ENCODE measurements around the gene ATP5F1E.
"Not testable (repeated sequence)": the region's sequence is repeated elsewhere in the genome, so short reads cannot be mapped to it uniquely, and the experiment has no call there.

ATP5F1E gene

GRCh38 chr20:59019217-59019616 lies 12.9 kb downstream of the ATP5F1E start, which contains the start of gene TUBB1:
Gene TUBB1 (plus strand): TSS chr20:59019429. CDS start chr20:59019523, 94 bp downstream.
- no peak for DNase-seq (ENCODE audit: low read depth)

DNA sequence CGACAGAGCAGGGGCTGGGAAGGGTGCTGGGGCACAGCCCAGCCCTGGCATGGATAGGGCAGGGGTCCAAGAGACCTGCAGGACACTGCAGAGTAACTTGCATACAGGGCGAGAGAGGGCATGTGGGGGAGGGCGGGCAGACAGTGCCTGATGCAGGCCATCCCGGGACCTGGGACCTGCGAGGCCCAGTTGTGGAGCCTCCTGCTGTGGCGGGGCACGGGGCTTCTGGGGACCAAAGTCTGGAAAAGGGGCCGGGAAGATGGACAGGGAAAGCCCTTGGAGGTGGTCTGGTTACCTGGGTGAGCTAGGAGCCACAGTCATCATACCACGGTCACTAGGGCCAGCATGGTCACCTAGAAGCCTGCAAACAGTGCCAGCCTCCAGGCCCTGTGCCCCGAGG lies 13.3 kb downstream of the ATP5F1E start:
- DNase-seq (ENCODE audit: low read depth), result no peak

GRCh38 chr20:59017493-59018231 lies 14.5 kb downstream of the ATP5F1E start:
- no peak for DNase-seq (ENCODE audit: low read depth)

GRCh38 chr20:59016795-59017492 lies 15.2 kb downstream of the ATP5F1E start:
- DNase-seq (ENCODE audit: low read depth), result no peak

DNA sequence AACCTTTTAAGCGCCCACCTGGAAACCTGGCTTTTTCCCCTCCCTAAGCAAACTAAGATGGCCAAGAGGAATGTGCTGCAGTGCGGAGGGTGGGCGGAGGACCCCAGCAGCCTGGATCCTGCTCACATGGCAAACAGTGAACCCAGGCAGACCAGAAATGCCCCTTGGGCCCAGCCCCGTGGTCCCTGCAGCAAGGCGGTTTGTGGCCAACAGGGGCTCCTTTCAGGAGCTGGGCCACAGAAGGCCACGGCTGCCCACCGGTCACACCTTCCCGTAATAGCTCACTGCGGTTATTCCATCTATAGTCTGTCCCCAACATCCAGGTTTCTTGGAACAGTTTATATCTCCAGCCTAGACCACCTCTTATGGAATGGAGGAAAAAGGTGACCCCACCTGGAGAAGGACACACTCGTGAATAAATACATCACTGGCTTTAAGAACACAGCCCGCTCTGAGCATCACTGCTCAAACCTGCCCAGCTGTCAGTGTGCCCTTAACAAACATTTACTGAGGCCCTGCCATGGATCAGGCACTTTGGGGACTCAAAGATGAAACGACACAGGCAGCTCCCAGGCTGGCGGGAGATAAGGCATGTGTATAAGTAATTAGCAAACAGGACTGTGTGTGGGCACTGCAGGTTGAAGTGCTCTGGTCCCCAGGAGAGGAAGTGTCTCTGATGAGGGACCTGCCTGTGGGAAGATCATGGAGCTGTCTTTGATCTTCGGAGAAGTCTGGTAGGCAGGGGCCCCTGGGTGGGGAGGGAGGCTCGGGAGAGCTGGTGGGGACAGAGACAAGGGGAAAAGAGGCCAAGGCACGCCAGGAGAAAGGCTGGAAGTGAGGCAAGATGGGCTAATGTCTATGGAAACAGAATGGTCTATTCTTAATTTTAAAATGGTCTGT lies 16.1 kb downstream of the ATP5F1E start:
- no peak for DNase-seq (ENCODE audit: low read depth)

DNA sequence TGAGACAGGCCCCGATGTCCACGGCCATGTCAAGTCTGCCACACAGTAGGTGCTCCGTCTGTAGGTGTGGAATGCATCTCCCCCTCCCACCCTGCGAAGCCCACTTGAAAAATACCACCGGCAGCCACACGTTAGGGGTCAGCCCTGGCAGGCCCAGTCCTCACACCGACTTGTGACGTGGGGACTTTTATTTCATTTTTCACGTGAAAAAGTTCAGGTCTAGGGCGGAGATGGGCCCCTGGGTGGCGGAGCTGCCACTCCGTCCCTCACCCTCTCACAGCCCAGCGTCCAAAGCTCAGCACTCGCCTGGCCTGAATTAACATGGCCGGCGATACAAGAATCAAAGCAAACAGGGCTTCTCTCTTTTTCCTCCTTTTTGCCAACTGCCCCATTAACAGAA lies 16.7 kb downstream of the ATP5F1E start:
- DNase-seq (ENCODE audit: low read depth), result no peak

DNA sequence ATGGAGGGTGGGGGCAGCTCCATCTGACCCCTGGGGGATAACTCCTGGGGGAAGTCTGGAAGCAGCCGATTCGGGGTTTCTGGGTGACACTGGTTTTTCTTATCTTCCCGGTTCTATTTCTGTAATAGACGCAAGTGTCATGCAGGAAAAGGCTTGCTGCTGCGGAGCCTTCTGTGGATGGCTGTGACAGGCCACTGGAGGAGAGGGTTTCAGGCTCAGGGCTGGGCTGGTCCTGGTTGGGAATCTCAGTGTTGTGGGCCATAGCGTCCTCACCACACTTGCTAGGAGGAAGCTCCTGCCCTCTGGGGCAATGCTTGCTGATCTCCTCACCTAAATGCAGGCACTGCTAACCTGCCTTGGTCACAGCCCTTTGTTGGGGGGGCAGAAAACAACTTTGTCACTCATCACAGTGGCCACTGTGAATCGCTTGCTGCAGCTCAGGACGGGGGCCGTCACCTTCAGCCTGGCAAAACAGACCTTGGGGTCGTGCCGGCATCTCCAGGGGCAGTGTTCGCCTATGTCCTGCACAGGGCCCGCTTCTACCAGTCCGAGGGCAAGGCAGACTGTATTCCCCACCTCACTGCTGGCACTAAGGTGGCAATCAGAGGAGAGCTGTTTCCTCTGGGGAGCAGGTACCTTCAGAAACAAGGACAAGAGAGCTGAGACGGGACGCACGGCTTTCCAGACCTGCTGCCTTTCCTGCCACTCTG lies 17.3 kb downstream of the ATP5F1E start:
- DNase-seq (ENCODE audit: low read depth), result no peak

- no peak for DNase-seq (ENCODE audit: low read depth)
Measured at GRCh38 chr20:59013959-59014608, 18.1 kb downstream of the ATP5F1E start.

DNA sequence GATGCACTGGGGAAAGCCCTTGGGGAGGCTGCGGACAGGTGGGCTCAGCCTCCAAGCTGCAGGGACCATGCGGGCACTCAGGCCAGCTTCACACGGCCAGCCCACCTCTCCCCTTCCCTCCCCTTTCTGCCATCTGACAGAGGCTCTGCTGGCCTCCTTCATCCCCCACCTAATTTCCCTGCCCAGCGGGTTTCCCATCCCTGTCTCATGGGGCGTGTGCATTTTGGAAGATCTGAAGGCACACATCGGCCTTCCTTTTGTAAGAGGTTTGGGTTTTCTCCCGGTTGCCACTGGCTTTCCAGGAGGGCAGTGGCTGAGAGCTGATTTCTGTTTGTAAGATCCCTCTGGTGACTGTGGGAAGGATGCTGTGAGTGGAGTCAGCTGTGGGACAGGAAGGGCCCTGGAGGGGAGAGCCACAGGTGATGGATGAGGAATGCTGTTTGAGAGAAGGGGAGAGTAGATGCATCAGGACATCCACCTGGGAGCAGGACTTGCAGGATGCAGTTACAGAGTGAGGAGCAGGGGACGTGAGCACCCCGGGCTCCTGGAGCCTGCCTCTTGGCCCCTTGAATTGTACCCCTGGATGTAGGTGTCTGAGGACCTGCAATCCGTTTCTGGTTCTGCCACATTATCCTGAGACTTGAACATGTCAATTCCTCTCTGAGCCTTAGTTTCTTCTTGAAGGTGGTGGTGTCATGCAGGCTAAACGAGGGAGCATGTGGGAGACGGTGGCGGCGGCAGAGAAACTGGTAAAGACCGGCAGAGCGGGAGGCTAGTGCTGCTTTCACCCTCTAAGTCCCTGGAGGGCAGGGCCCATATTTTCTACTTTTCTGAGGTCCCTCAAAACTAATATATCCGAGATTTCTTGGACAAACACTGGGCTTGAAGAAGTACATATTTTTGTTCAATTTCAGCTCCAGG lies 18.8 kb downstream of the ATP5F1E start:
- DNase-seq (ENCODE audit: low read depth), result no peak

GRCh38 chr20:59011874-59012157 lies 20.3 kb downstream of the ATP5F1E start:
- DNase-seq (ENCODE audit: low read depth), result not testable (repeated sequence)

DNA sequence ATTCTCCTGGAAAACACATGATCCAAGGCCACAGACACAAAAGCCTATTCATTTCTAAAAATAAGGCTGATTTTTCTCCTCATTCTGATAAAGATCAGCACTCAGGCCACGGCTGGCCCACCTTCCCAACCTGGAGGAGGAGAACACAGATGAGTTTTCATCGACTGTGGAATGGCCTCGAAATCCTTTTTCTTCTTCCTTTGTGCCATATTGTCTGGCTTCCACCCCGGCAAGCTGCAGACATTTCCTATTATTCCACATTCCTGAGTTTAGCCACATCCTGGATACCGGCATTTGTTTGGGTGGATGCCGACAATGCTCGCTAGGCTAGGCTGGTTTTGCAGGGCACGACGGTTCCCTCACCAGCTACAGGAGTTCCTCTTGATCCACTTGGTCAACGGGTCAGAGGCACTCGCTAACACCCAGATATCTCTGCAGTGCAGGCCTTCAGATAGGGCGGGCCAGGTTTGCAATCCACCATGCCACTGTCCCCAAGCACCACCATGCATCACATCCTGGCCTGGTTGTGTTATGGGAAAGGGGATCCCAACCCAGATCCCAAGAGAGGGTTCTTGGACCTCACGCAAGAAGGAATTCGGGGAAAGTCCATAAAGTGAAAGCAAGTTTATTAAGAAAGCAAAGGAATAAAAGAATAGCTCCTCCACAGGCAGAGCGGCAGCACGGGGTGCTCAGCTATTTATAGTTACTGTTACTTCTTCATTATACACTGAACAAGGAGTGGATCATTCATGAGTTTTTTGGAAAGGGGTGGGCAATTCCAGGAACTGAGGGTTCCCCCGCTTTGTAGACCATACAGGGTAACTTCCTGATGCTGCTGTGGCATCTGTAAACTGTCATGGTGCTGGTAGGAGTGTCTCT lies 20.9 kb downstream of the ATP5F1E start:
- peak; percentile 86 for DNase-seq (ENCODE audit: low read depth)

DNA sequence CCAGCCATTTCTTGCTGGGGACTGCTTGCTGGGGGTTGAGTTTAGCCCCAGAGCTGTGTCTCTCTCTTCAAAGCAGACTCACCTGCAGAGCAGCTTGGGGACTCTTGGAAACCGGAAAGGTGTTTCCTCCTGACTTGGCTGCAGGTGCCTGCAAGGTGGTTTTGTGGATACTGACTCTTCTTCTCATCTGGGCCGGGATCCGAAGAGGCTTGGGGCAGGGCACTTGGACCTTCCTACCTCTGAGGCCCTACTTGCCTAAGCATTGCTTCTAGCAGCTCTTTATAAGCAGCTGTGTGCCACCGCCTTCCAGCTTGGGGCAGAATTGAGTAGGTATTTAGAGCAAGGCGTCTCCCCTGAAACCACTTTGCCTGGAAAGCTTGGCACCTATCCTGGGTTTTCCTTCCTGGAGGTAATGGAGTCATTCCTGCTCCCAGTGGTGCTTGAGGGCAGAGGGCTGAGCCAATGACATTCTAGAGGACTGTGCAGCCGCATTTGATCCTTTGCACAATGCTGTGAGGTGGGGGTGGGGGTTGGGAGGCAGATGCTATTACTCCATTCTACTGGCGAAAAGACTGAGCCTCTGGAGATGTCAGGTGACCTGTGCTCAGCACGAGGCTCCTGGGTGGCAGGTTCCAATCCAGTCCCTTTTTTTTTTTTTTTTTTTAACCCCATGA lies 21.7 kb downstream of the ATP5F1E start:
- no peak for DNase-seq (ENCODE audit: low read depth)

- no peak for DNase-seq (ENCODE audit: low read depth)
Measured at GRCh38 chr20:59008715-59009336, 23.3 kb downstream of the ATP5F1E start.

- DNase-seq (ENCODE audit: low read depth), result no peak
Measured at GRCh38 chr20:59007665-59008511, 24.2 kb downstream of the ATP5F1E start.

- no peak for DNase-seq (ENCODE audit: low read depth)
Measured at GRCh38 chr20:59006864-59007664, 25.1 kb downstream of the ATP5F1E start, which contains the start of gene CTSZ. Gene CTSZ (minus strand): TSS chr20:59007254. CDS start chr20:59007128, 126 bp downstream.

- no peak for DNase-seq (ENCODE audit: low read depth)
Measured at GRCh38 chr20:59006167-59006863, 25.8 kb downstream of the ATP5F1E start.
